Kidney epithelial cell (primary cell): ENCODE measurements around the gene GNA12. TPM values are rescaled to one million over a fixed set of nuclear protein-coding genes. Genes with fewer than 3 reads are reported as not detected.

Experiments used
- DNase-seq: peaks from one replicate; pipeline ENCODE4 v3.0.0-alpha.2; 2010; ENCODE audit warnings: low read depth
- H3K27me3 ChIP-seq: 2 replicates; pipeline ENCODE4 v1.6.0; 2011; ENCODE audit warnings: low read length; ENCODE audit not compliant: control insufficient read depth, insufficient read depth
- H3K36me3 ChIP-seq: 2 replicates; pipeline ENCODE4 v1.5.1; 2011; ENCODE audit warnings: low read length; ENCODE audit not compliant: control insufficient read depth, insufficient read depth
- H3K4me3 ChIP-seq: 2 replicates; pipeline ENCODE4 v1.5.1; 2011; ENCODE audit warnings: low read depth, mild to moderate bottlenecking, control low read depth, low read length
- total RNA-seq: library from RNA; depleted of rRNA; stranded (reverse); fragments of >200 nt; gene quantifications from 2 replicates; pipeline ENCODE4 v1.2.3, GENCODE V29; 2015
- TF ChIP-seq, protein P1 (sequence below): IDR thresholded peaks from 2 replicates; pipeline ENCODE4 v1.5.1; 2011; ENCODE audit warnings: mild to moderate bottlenecking, moderate library complexity, low read length, control low read depth, inconsistent platforms; ENCODE audit not compliant: insufficient read depth, poor library complexity, severe bottlenecking

GNA12 gene
- total RNA-seq, 1 donor from 2014 or later, result 40.7 TPM

GRCh38 chr7:2720024-2720423 is 124.1 kb downstream of the GNA12 start:
- Histone ChIP-seq H3K36me3 (no peaks in the 10 kb centered on the region), H3K27me3 (no peaks in the 10 kb centered on the region), H3K4me3 (no peak overlapping the region)
- no peak for DNase-seq
- TF ChIP-seq, protein P1, sequence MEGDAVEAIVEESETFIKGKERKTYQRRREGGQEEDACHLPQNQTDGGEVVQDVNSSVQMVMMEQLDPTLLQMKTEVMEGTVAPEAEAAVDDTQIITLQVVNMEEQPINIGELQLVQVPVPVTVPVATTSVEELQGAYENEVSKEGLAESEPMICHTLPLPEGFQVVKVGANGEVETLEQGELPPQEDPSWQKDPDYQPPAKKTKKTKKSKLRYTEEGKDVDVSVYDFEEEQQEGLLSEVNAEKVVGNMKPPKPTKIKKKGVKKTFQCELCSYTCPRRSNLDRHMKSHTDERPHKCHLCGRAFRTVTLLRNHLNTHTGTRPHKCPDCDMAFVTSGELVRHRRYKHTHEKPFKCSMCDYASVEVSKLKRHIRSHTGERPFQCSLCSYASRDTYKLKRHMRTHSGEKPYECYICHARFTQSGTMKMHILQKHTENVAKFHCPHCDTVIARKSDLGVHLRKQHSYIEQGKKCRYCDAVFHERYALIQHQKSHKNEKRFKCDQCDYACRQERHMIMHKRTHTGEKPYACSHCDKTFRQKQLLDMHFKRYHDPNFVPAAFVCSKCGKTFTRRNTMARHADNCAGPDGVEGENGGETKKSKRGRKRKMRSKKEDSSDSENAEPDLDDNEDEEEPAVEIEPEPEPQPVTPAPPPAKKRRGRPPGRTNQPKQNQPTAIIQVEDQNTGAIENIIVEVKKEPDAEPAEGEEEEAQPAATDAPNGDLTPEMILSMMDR, result no peak

- H3K4me3 ChIP-seq, result no peak overlapping the region
- TF ChIP-seq, protein P1, result peak; percentile 71
- no peak for DNase-seq
- no peaks in the 10 kb centered on the region for H3K27me3 ChIP-seq
- no peaks in the 10 kb centered on the region for H3K36me3 ChIP-seq
These were observed 125.1 kb downstream of the GNA12 start for GRCh38 chr7:2719007-2719406.

- Histone ChIP-seq H3K36me3 (no peaks in the 10 kb centered on the region), H3K27me3 (no peaks in the 10 kb centered on the region), H3K4me3 (no peak overlapping the region)
- TF ChIP-seq, protein P1, result no peak
- DNase-seq, result no peak
These were observed 125.7 kb downstream of the GNA12 start for GRCh38 chr7:2718296-2718965.

DNA sequence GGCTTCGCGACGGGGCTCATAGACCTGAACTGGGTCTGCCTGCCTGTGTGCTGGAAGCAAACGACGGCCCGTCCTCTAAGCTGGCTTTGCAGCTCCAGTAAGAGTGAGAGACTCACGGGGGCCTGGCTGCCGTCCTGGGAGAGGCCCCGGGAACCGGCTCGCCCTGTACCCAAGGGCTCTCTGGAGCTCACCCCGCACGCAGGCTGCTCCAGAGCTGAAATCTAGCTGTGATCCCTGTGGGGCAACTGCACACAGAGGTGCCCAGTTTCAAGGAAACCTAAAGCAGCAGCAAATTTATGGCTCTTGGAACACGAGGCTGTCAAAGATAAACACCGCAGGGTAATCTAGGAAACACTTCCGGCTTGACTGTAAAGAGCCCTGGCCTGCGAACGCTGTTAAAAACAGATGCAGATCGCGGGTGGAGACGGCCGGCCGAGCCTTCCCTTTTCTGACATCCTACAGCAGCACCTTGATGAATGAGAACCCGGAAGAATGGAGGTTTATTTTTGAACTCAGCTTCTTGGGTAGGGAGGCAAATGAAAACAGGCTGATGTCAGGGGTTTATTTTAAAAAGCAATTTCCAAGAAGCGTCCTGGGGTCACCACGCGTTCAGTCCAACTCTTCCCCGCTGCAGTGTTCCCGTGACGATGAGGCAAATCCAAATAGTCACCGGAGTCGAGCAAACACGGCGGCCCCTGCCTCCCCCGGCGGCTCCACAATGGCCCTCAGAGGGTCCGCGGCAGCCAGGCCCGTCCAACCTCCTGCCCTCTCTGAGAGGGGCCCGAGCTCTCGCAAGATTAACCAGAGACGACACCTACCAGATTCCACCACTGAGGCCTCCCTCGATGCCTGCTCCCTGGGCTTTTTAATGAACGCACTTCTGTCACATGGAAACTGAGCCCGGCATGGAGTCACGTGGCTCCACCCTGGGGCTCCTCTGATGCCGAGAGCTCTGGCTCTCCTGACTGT is 126.5 kb downstream of the GNA12 start:
- H3K27me3 ChIP-seq, result no peaks in the 10 kb centered on the region
- DNase-seq, result no peak
- H3K36me3 ChIP-seq, result no peaks in the 10 kb centered on the region
- TF ChIP-seq, protein P1, result no peak
- H3K4me3 ChIP-seq, result no peak overlapping the region

DNA sequence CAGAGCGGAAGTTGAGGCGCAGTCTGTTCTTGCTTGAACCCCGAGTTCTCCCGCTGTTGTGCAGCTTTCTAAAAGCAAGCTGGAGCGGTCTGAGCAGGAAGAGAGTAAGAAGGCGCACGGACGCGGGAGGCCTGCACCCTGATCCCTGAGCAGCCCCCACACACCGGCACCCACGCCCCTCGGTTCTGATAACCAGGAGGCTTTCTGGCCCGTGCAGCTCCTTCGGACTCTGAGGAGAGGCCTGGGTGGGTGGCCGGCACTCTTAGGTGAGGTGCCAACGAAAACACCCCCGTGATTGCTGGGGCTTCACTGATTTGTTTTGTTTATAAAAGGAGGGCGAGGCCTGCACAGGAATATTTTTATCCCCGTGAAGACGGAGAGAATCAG is 127.2 kb downstream of the GNA12 start:
- DNase-seq, result no peak

More for the DNA sequence above, 127.2 kb downstream of the GNA12 start:
- H3K4me3 ChIP-seq, result no peak overlapping the region
- TF ChIP-seq, protein P1, result no peak
- no peaks in the 10 kb centered on the region for H3K27me3 ChIP-seq
- H3K36me3 ChIP-seq, result no peaks in the 10 kb centered on the region
